GM10847 (cell line): ENCODE results near the gene PLCH2.

Experiments
- POLR2A ChIP-seq: IDR thresholded peaks from 2 replicates; pipeline ENCODE4 v1.6.1; 2011; ENCODE audit not compliant: insufficient read length; ENCODE audit errors: extremely low read depth

PLCH2 gene

GRCh38 chr1:2506901-2507565 lies 30.9 kb downstream of the PLCH2 start:
- TF ChIP-seq POLR2A, result no peak

DNA sequence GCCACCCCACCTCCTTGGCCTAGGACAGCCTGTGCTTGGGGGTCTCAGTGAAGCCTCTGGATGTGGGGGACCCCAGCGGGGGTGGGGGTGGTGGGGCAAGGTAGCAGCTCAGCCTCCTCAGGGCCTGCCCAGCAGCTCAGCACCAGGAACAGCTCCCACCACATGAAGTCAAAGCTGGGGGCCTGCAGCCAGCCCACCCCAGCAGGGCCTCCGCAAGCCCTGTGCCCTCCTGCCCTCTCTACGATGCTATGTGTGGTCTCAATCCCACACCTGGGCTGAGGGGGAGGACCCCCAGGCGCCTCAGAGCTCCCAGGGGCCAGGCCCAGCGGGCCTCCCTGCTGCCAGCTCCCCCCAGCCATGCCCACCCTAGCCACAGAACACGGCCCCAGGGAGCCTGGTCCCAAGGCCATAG lies 31.7 kb downstream of the PLCH2 start:
- TF ChIP-seq POLR2A, result no peak

DNA sequence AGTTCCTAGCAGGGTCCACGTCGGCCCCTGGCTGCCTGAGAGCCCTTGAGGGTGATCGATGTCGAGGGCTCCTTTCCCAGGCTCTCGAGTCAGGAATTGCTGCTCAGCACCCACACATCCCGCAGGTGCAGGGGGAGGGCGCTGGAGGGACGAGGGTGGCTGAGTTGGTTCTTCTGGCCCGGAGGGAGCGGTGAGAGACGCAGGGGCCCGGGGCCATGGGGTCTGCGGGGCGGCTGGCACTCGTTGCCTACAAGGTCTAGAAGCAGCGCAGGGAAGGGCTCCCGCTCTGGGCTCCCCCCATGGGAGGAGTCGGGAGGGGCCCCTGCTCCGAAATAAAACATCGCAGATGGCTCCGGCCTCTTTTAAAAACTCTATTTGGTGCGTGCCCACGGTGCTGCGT lies 32.1 kb downstream of the PLCH2 start:
- no peak for TF ChIP-seq POLR2A

- TF ChIP-seq POLR2A, result no peak
Measured at GRCh38 chr1:2508751-2509150, 32.7 kb downstream of the PLCH2 start.

DNA sequence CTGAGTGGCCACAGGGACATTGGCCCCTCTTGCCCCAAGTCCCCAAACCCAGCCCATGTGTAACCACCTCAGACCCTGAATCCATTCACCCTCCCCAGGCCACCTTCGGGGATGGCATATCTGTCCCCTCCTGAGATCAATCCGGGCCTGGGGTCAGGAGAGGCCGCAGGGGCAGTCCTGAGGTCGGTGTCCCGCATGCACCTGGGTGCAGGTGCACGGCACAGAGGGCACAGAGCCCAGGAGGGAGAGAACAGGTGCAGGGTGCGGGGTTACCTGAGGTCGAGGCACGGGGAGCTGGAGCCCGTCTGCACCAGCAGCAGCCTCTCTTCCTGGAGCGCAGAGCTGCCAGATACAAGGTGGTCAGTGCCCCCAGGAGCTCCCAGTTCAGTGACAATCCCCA lies 33.5 kb downstream of the PLCH2 start:
- TF ChIP-seq POLR2A, result no peak

DNA sequence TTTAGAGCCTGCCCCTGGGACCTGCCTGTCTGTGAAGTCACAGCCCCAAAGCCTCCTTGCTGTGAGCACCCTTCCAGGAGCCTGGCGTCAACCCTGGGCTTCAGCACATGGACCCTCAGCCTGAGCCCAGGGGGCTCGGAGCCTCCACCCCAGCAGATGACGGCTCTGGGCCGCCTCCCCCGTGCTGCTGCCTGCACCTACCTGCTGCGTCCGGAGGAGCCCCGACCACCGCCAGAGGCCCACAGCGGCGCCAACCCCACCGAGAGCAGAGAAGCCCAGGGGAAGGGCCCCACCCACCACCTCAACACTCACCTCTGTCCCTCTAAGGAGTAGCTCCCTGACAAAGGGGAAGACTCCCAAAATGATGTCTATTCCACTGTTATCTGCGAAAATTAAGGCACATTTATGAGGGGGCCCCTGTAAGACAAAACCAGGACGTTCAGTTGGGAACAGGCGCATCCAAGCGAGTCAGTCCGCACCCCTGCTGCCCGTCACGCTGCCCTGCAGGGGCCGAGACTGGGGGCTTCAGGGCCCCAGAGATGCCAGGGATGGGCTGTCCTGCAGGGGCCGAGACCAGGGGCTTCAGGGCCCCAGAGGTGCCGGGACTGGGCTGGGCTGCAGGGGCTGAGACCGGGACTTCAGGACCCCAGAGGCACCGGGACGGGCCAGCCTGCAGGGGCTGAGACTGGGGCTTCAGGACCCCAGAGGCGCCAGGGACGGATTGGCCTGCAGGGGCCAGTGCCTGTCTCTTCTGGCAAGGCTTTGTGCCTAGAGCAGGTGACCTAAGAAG lies 34.5 kb downstream of the PLCH2 start:
- TF ChIP-seq POLR2A, result no peak

DNA sequence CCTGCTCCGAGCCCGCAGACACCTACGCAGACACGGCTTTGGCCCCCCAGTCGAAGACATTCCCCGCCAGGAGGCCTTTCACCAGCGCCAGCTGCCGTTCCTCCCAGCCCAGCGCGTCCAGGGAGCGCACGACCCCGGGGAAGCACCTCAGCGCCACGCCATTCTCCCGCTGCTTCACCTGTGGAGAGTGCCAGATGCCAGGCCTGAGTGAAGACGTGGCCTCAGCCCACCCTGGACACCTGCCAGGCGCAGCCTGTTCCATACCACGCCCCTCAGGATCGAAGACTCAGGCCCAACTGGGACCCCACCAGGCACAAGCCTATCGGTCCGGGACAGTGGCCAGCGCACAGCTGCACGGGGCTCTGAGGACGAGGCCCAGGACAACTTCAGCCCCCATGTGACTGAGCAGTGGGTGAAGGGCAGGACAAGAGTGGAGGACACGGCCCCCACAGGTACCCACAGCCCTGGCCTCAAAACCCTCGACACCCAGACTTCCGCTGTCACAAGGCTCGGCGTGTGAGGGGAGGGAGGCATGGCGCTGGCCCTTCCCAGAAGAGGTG lies 36.9 kb downstream of the PLCH2 start:
- no peak for TF ChIP-seq POLR2A

DNA sequence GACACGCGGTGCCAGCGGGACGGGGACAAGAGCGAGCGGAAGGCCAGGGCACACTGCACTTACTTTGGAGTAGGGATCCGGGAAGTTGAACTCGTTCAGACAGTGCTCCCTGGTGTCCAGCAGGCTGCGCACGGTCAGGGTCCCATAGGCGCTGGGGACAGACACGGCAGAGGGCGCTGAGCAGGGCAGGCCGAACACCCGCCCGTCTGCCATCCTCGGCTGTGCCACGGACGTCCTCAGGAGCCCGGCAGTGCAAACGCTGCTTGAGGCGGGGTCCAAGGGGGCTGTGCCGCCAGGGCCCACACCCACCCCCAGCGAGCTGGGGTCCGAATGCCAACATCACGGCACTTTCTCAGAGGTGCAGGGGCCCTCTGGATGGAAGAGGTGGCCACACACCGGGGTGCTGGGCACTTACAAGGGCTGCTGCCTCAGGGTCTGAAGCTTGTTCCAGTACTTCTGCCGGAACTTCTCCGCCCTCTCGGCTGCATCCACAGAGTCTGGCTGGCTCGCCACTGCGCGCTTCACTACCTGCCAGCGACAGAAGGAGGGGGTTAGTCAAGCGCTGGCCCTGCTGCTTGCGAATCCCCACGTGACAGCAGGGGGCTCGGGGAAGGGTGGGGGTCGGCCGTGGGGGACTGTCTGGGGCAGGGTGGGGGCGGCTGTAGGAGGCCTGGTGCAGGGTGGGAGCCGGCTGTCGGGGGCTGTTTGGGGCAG lies 38.0 kb downstream of the PLCH2 start:
- no peak for TF ChIP-seq POLR2A

- no peak for TF ChIP-seq POLR2A
Measured at GRCh38 chr1:2514863-2515762, 39.0 kb downstream of the PLCH2 start.

DNA sequence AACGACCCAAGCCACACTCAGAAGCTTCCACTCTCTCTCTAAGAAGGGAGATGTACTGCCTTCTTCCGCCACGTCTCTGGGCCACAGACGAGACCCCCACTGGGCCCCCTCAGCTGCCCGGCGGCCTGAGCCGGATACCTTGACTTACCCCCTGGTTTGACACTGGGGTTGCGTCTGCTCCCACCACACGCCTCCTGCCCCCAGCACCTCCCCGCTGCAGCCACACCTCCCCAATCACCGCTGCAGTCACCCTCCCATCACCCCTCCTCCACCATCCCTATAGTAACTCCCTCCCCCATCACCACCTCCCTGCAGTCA lies 39.6 kb downstream of the PLCH2 start:
- TF ChIP-seq POLR2A, result no peak

DNA sequence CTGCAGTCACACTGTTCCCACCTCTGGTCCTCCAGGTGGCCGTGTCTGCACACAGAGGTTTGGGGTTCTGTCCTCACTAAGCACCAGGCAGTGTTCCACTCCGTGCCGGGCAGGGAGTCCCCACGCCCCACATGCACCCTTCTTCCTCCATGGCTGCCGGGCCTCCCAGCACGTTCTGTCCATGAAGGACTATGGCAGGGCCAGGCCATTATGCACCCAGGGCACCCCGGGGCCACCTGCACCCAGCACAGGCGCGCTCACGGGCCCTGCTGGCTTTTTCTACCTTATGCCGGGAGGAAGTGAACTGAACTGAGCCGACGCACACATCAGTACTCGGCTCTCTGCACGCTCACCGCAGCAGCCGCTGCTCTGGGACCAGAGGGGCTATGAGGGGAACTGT lies 40.0 kb downstream of the PLCH2 start:
- TF ChIP-seq POLR2A, result no peak

DNA sequence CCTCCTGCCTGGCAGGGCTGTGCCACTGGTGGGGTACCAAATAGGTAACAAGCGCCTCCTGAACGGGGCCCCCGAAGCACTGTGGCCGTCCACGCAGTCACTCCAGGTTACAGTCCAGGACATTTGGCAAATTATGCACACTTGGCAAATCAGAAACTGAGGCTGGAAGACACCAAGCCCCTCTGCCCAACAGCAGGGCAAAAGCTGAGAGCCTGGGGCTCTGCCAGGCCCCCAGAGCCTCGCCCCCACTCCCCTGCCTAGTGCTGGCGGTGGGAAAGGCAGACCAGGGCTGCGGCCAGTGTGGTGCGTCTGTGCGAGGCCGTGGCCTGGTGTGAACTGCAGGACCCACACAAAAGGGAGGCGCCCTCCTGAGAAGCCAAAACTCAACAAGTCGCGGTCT lies 40.9 kb downstream of the PLCH2 start:
- TF ChIP-seq POLR2A, result no peak

DNA sequence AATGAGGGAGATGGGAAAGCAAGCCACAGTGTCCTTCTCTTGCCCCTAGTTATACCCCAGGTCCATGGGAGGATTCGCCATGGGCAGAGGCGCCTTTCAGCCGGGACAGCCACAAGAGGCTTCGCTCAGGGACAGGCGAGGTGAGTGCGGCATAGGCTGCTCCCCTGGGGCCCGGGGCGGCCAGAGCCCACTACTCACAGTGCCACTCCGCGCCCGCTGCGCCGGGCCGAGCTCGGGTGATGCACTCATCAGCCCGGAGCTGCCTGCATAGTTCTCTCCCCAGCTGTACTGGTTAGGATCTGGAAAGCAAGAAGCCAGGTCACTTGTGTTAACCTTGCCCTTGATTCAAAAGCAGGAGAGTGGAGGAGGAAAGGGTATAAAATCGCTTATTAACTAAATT lies 41.9 kb downstream of the PLCH2 start:
- TF ChIP-seq POLR2A, result no peak

- no peak for TF ChIP-seq POLR2A
Measured at GRCh38 chr1:2518528-2518927, 42.4 kb downstream of the PLCH2 start.
